Mammary epithelial cell (primary cell): Measurements from ENCODE around the gene RGS6.

ENCODE experiments used
- EZH2 ChIP-seq: IDR thresholded peaks from 2 replicates; pipeline ENCODE4 v1.6.1; 2012; ENCODE audit warnings: low read length, inconsistent platforms, borderline replicate concordance
- TF ChIP-seq, protein P1 (sequence below), 2 donors: IDR thresholded peaks in 1 of 2; conservative IDR thresholded peaks in 1 of 2; 2 replicates each; pipeline ENCODE4 v1.5.1; 2011 to 2012; ENCODE audit warnings: inconsistent platforms in 2 of 2, low read length in 2 of 2, mild to moderate bottlenecking in 2 of 2, control low read depth in 1 of 2, low read depth in 1 of 2; ENCODE audit not compliant: insufficient read depth in 1 of 2; ENCODE audit errors: extremely low read depth in 1 of 2

DNA sequence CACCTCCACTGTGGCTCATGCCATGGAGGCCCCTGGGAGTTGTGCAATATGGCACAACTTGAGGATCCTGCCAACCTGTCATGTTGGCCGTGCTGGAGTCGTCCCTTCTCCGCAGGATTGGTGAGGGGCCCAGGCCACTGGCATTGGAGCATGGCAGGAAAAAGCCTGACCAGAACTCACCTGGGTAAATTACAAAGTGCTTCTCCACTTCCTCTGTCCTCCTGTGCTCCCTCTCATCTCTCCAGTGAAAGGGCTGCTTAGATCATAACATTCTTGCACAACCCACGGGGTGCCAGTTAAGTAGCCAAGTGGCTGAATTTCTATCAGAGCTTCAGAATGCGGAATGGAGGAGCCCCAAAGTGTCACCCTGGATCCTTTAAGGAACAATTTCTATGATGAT is 580.7 kb downstream of the RGS6 start:
- TF ChIP-seq EZH2 = no peak
- TF ChIP-seq, protein P1, sequence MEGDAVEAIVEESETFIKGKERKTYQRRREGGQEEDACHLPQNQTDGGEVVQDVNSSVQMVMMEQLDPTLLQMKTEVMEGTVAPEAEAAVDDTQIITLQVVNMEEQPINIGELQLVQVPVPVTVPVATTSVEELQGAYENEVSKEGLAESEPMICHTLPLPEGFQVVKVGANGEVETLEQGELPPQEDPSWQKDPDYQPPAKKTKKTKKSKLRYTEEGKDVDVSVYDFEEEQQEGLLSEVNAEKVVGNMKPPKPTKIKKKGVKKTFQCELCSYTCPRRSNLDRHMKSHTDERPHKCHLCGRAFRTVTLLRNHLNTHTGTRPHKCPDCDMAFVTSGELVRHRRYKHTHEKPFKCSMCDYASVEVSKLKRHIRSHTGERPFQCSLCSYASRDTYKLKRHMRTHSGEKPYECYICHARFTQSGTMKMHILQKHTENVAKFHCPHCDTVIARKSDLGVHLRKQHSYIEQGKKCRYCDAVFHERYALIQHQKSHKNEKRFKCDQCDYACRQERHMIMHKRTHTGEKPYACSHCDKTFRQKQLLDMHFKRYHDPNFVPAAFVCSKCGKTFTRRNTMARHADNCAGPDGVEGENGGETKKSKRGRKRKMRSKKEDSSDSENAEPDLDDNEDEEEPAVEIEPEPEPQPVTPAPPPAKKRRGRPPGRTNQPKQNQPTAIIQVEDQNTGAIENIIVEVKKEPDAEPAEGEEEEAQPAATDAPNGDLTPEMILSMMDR (conservative IDR thresholded peaks at IDR 0.05 in 1 of 2, IDR thresholded peaks at IDR 0.05 in 1 of 2; ENCODE audit: extremely low read depth in 1 of 2, insufficient read depth in 1 of 2, low read depth in 1 of 2, low read length in 2 of 2) = no peak
